Measurements from ENCODE around the gene GLRX.

The GLRX gene

GRCh38 chr5:95799191-95799835, 23.2 kb downstream of the GLRX start:
- no peak for DNase-seq
- H3K27me3 Mint-ChIP-seq (ENCODE audit: low read depth, poor library complexity): no peaks in the 10 kb centered on the region
- peaks cover 55% of the 10 kb centered on the region for H3K36me3 Mint-ChIP-seq (ENCODE audit: low read depth)
- peaks cover 10% of the 10 kb centered on the region for H3K4me1 Mint-ChIP-seq
- peaks cover 3% of the 10 kb centered on the region for H3K9me3 Mint-ChIP-seq
- TF ChIP-seq CTCF (IDR thresholded peaks at IDR 0.05): no peak
- no peak overlapping the region for H3K4me3 Mint-ChIP-seq
- no peak overlapping the region for H3K27ac Mint-ChIP-seq

DNA sequence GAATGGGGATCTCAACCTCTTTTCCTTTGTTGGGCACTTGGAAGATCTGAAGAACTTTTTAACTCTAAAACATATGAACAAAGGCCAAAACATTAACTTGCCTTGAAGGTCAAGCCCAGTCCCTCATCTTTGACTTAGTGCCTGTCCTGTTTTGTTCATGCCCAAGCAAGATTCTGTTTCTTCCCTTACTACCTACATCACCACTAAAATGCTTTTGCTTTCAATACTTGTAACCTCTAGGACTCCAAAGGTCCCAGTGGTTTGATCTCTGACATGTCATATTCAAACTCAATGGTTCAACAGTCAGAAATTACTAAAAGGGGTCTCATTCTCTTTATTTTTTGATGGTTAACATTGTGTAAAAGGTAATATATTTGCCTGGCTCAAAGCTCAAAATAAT, 24.0 kb downstream of the GLRX start:
- Mint-ChIP-seq H3K9me3 (no peaks in the 10 kb centered on the region), H3K27me3 (ENCODE audit: low read depth, poor library complexity) (peaks cover 2% of the 10 kb centered on the region), H3K4me3 (no peak overlapping the region), H3K27ac (no peak overlapping the region), H3K4me1 (peaks cover 10% of the 10 kb centered on the region), H3K36me3 (ENCODE audit: low read depth) (peaks cover 58% of the 10 kb centered on the region)
- TF ChIP-seq CTCF (IDR thresholded peaks at IDR 0.05): no peak
- DNase-seq: no peak

DNA sequence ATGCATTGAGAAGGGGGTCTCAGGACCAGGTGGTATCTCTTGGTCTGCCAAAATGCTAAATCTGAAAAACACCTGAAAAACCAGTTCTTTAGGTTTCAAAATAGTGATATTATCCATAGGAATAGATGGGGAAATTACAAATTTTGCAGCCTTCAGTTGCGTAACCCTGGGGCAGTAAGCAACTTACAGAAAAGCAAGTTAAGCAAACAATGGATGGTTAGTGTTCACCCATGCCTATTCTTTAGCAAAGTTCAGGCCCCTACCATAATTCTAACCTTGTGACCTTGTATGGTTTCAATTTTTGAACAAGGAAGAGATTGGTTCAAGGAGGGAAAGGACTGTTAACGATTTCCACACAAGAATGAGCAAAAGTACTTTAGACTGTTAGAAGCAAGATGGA, 24.5 kb downstream of the GLRX start:
- no peak overlapping the region for H3K27ac Mint-ChIP-seq
- H3K36me3 Mint-ChIP-seq (ENCODE audit: low read depth): peaks cover 61% of the 10 kb centered on the region
- no peak for TF ChIP-seq CTCF (IDR thresholded peaks at IDR 0.05)
- no peak overlapping the region for H3K4me3 Mint-ChIP-seq
- H3K9me3 Mint-ChIP-seq: no peaks in the 10 kb centered on the region
- H3K27me3 Mint-ChIP-seq (ENCODE audit: low read depth, poor library complexity): peaks cover 2% of the 10 kb centered on the region
- peaks cover 10% of the 10 kb centered on the region for H3K4me1 Mint-ChIP-seq
- no peak for DNase-seq

DNA sequence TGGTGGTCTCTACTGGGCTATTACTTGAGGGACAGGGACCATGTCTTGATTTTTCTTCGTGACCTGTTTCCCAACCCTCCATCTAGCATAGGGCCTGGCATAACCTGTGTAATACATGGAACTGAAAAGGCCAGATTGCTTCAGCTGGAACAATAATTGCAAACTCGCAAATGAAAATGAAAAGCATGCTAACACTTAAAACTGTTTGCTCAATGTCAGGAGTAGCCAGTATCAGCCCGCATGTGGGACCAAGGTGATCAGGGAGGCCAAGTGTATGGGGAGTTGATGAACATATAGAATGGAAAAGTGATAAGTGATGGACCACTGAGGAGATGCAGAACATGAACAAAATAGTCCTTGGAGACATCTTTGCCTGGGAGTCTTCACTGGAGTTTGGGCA, 25.2 kb downstream of the GLRX start:
- TF ChIP-seq CTCF (IDR thresholded peaks at IDR 0.05): no peak
- H3K27me3 Mint-ChIP-seq (ENCODE audit: low read depth, poor library complexity): peaks cover 2% of the 10 kb centered on the region
- peaks cover 61% of the 10 kb centered on the region for H3K36me3 Mint-ChIP-seq (ENCODE audit: low read depth)
- no peak for DNase-seq
- no peak overlapping the region for H3K4me3 Mint-ChIP-seq
- no peak overlapping the region for H3K27ac Mint-ChIP-seq
- H3K4me1 Mint-ChIP-seq: peaks cover 10% of the 10 kb centered on the region
- no peaks in the 10 kb centered on the region for H3K9me3 Mint-ChIP-seq

- Mint-ChIP-seq H3K36me3 (ENCODE audit: low read depth) (peaks cover 65% of the 10 kb centered on the region), H3K4me1 (no peaks in the 10 kb centered on the region)
- no peak for DNase-seq
Measured at GRCh38 chr5:95794070-95794516, 28.4 kb downstream of the GLRX start.

More at GRCh38 chr5:95794070-95794516, 28.4 kb downstream of the GLRX start:
- TF ChIP-seq CTCF (IDR thresholded peaks at IDR 0.05): no peak
- H3K9me3 Mint-ChIP-seq: no peaks in the 10 kb centered on the region
- no peak overlapping the region for H3K4me3 Mint-ChIP-seq
- H3K27ac Mint-ChIP-seq: no peak overlapping the region
- H3K27me3 Mint-ChIP-seq (ENCODE audit: low read depth, poor library complexity): peaks cover 2% of the 10 kb centered on the region

Measured in nephron progenitor cell (in vitro differentiated cells).